HuH-7.5 (cell line): Measurements from ENCODE around the gene RPS2.
A peak's percentile ranks its signal among the peaks of the same experiment; 100 is the strongest.

Experiments used
- DNase-seq: peaks from one replicate; pipeline ENCODE4 v3.0.0; 2011; ENCODE audit warnings: low spot score

RPS2 gene

GRCh38 chr16:1998852-1999801 is 34.5 kb upstream of the RPS2 start:
- DNase-seq: no peak

- no peak for DNase-seq
Observed at GRCh38 chr16:1998360-1998835, 33.8 kb upstream of the RPS2 start.

GRCh38 chr16:1997494-1998359 is 33.1 kb upstream of the RPS2 start:
- no peak for DNase-seq

GRCh38 chr16:1993731-1994131 is 29.1 kb upstream of the RPS2 start:
- no peak for DNase-seq

- DNase-seq: no peak
Observed at GRCh38 chr16:1992704-1993317, 28.2 kb upstream of the RPS2 start.

GRCh38 chr16:1991948-1992703 is 27.5 kb upstream of the RPS2 start:
- DNase-seq: peak; percentile 92

- no peak for DNase-seq
Observed at GRCh38 chr16:1991588-1991947, 26.9 kb upstream of the RPS2 start.

- DNase-seq: no peak
Observed at GRCh38 chr16:1991135-1991551, 26.5 kb upstream of the RPS2 start.

- DNase-seq: peak; percentile 75
Observed at GRCh38 chr16:1990351-1991134, 25.9 kb upstream of the RPS2 start.

GRCh38 chr16:1990101-1990350 is 25.4 kb upstream of the RPS2 start:
- DNase-seq: no peak

GRCh38 chr16:1989209-1990100 is 24.8 kb upstream of the RPS2 start, which contains the start of gene SYNGR3:
SYNGR3 (plus strand) TSS chr16:1989970; CDS start chr16:1990103, 133 bp downstream.
- DNase-seq: peak; percentile 46

- DNase-seq: no peak
Observed at GRCh38 chr16:1987198-1987597, 22.6 kb upstream of the RPS2 start.

GRCh38 chr16:1985466-1986150 is 21.0 kb upstream of the RPS2 start:
- DNase-seq: no peak

GRCh38 chr16:1984347-1985225 is 20.0 kb upstream of the RPS2 start:
- peak; percentile 67 for DNase-seq

- peak; percentile 98 for DNase-seq
Observed at GRCh38 chr16:1983544-1984346, 19.1 kb upstream of the RPS2 start, which contains the start of gene GFER. GFER (plus strand) TSS chr16:1984193; CDS start chr16:1984219, 26 bp downstream.

GRCh38 chr16:1982991-1983543 is 18.4 kb upstream of the RPS2 start:
- DNase-seq: no peak

- no peak for DNase-seq
Observed at GRCh38 chr16:1982013-1982433, 17.4 kb upstream of the RPS2 start.
